ENCODE measurements around the gene CRMP1.

CRMP1 gene

DNA sequence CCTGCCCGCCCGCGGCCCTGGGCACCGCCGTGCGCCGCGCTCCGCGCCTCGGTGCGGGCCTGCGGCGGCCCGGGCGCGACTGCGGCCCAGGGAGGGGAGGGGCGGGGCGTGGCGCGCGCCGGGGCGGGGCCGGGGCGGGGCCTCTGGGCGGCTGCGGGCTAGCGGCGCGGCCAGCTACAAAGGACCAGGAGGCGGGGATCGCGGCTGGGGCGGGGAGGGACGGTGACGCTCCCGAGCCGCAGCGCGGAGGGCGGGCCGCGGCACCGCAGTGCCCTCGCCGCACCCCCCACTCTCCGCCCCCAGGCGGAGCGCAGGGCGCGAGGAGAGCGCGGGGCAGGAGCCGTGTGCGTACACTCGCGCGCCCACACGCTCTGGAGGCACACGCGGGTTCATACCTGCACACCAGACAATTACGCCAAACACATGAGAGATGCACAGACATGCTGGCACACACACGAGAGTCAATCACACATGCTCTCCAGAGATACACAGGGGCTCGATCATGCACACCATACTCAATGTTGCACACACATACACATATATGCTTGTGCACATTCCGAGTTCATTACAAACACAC lies at the start of gene CRMP1:
Gene CRMP1 (minus strand): TSS at position 83 of the 577 bp plus-strand sequence. CDS start 117 bp downstream, outside the sequence.
- H3K4me3 ChIP-seq (ENCODE audit: low read length) = peak within 1 kb of the TSS; percentile 42; the same call in 1 of the 2 replicates

DNA sequence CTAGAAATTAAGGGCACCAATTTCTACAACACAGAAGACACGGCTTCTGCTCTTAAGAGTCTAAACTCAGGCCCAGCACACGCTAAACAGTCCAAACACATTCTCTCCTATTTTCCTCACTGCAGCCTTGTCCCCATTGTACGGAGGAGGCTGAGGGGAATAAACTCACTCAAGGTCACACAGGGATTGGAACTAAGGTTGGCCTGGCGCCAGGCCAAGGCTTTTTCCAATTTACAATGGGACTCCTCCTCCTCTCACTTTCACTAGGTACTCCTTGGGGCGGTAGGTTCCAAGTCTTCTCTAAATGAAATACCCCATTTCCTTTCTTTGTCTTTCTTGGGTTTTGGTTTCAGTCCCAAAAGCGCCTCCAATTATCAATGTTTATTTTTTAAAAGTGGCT lies 48.7 kb upstream of the CRMP1 start:
- WGBS (ENCODE audit: insufficient coverage, insufficient read length) = no CpG with 5 or more reads among the region's 6 CpGs
- no peak for DNase-seq (ENCODE audit: low read depth, low spot score)
- Histone ChIP-seq H3K9me3 (ENCODE audit: control insufficient read depth, insufficient read depth, low read length) (no peaks in the 10 kb centered on the region), H3K27ac (ENCODE audit: low read length) (no peak overlapping the region), H3K4me1 (ENCODE audit: control insufficient read depth, insufficient read depth, low read length) (no peaks in the 10 kb centered on the region), H3K27me3 (ENCODE audit: control insufficient read depth, insufficient read depth, low read length) (no peaks in the 10 kb centered on the region), H3K36me3 (ENCODE audit: control insufficient read depth, insufficient read depth, low read length) (no peaks in the 10 kb centered on the region), H3K4me3 (ENCODE audit: low read length) (no peak overlapping the region)

More for the DNA sequence above, at the start of gene CRMP1:
- Histone ChIP-seq H3K27me3 (ENCODE audit: control insufficient read depth, insufficient read depth, low read length) (peaks cover 26% of the 10 kb centered on the region), H3K36me3 (ENCODE audit: control insufficient read depth, insufficient read depth, low read length) (no peaks in the 10 kb centered on the region), H3K27ac (ENCODE audit: low read length) (no peak within 1 kb of the TSS), H3K9me3 (ENCODE audit: control insufficient read depth, insufficient read depth, low read length) (no peaks in the 10 kb centered on the region), H3K4me1 (ENCODE audit: control insufficient read depth, insufficient read depth, low read length) (peaks cover 8% of the 10 kb centered on the region)
- no CpG with 5 or more reads among the region's 67 CpGs for WGBS (ENCODE audit: insufficient coverage, insufficient read length)
- no peak for DNase-seq (ENCODE audit: low read depth, low spot score)

DNA sequence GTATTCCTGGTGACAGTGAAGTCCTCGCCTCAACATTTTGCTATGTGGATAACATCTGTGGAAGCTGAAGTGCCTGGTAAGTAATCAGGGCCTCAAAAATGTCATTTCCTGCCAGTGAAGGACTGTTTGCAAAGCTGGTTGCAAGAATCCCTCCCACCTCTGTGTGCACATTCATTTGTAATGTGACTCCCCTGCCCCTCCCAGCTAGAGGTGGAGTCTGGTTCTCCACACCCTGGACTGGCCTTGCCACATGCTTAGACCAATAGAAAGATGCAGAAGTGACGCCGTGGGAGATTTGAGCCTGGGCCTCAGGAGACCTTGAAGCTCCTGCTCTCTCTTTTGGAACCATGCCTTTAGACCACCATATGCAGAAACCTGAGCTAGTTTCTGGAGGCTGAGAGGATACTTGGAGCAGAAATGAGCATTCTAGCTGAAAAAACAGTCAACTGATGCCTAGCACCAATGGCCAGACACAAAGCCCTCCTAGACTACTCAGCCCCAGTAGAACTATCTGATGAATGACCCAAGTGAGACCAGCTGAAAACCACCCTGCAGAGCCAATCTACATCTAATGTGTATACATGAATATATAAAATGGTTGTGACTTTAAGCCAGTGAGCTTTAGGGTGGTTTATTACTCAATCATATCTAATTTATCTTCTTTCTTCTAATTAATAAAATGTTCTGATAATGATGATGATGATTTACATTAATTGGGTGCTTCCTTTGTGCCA lies 47.8 kb upstream of the CRMP1 start:
- no peaks in the 10 kb centered on the region for H3K36me3 ChIP-seq (ENCODE audit: control insufficient read depth, insufficient read depth, low read length)
- H3K27me3 ChIP-seq (ENCODE audit: control insufficient read depth, insufficient read depth, low read length) = no peaks in the 10 kb centered on the region
- WGBS (ENCODE audit: insufficient coverage, insufficient read length) = no CpG with 5 or more reads among the region's 3 CpGs
- no peak for DNase-seq (ENCODE audit: low read depth, low spot score)
- H3K27ac ChIP-seq (ENCODE audit: low read length) = no peak overlapping the region
- H3K4me1 ChIP-seq (ENCODE audit: control insufficient read depth, insufficient read depth, low read length) = no peaks in the 10 kb centered on the region
- H3K9me3 ChIP-seq (ENCODE audit: control insufficient read depth, insufficient read depth, low read length) = no peaks in the 10 kb centered on the region
- no peak overlapping the region for H3K4me3 ChIP-seq (ENCODE audit: low read length)

DNA sequence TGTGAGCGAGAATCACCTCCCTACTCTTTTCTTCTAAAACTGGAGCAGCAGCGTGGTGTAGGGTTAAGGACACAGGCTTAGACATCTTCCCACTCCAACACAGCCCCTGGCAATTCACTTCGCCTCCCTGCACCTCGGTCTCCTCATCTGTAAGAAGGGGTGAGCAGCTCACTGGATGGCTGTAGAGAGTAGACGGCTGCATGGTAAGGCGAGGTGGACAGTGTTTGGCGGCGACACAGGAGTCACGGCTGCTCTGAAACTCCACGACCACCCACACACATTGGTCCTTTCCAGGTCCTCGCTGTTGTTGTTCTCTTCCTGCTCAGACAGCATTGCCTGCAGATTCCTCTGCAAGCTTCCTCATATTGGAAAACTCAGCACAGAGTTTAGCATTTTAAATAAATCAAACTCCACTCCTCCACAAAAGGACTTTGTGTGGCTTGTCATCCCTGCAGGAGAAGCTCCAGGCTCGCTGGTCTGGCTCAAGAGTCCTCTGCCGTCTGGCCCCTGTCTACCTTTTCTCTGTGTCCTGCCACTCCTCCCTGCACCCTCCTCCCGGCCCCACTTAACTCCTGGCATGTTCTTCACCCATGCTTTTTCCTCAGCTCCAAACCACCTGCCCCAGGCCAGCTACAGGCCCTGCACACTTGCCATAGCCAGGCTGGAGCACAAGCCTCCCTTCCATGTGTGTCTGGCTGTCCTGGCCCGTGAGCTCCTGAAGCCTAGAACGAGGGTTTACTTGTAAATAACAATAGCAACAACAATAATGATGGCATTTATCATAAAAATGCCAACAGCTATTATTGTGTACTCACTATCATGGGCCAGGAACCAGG lies 41.3 kb upstream of the CRMP1 start:
- no peak for DNase-seq (ENCODE audit: low read depth, low spot score)
- no peak overlapping the region for H3K4me3 ChIP-seq (ENCODE audit: low read length)
- WGBS (ENCODE audit: insufficient coverage, insufficient read length) = no CpG with 5 or more reads among the region's 16 CpGs
- H3K9me3 ChIP-seq (ENCODE audit: control insufficient read depth, insufficient read depth, low read length) = no peaks in the 10 kb centered on the region
- H3K4me1 ChIP-seq (ENCODE audit: control insufficient read depth, insufficient read depth, low read length) = no peaks in the 10 kb centered on the region
- no peak overlapping the region for H3K27ac ChIP-seq (ENCODE audit: low read length)
- H3K36me3 ChIP-seq (ENCODE audit: control insufficient read depth, insufficient read depth, low read length) = no peaks in the 10 kb centered on the region
- H3K27me3 ChIP-seq (ENCODE audit: control insufficient read depth, insufficient read depth, low read length) = no peaks in the 10 kb centered on the region

DNA sequence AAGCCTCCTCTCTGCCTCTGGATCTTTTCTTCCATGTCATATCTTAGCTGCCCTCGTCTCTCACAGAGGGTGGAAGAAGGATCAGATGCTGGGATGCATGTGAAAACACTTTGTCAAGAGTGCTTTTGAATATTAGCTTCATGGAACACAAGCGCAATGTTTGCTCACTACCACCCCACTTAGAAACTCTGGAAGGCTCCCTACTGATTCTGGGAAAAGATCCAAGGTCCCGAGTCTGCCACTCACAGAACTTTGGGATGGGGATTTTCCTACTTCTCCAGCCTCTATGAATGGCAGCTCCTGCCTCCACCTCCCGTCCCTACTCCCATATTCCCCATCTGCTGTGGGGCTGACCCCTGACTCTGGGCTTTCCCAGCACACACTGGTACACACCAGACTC lies 40.2 kb upstream of the CRMP1 start:
- DNase-seq (ENCODE audit: low read depth, low spot score) = no peak
- no peaks in the 10 kb centered on the region for H3K27me3 ChIP-seq (ENCODE audit: control insufficient read depth, insufficient read depth, low read length)
- WGBS (ENCODE audit: insufficient coverage, insufficient read length) = no CpG with 5 or more reads among the region's 4 CpGs

DNA sequence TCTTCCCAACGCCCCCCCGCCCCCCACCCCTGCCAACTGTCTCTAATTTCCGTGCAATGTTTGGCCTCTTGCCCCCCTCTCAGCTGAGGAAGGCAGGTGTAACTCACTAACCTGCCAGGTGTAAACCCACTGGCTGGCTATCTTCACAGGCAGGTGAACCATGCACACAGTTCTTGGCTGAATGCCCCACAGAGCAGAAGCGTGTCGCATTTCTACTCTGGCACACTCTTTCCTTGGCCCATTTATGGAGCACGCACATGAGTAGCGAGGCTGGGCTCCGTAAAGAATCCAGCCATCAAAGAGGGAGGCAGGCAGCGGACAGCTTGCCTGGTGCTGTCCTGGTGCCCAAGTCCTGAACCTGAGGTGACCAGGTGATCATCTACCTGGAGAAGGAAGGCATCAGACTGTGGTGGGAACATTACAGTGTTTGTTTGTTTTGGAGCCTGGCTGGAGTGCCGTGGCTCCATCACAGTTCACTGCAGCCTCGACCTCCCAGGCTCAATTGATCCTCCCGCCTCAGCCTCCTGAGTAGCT lies 39.2 kb upstream of the CRMP1 start:
- DNase-seq (ENCODE audit: low read depth, low spot score) = no peak
- no peaks in the 10 kb centered on the region for H3K4me1 ChIP-seq (ENCODE audit: control insufficient read depth, insufficient read depth, low read length)
- no peaks in the 10 kb centered on the region for H3K27me3 ChIP-seq (ENCODE audit: control insufficient read depth, insufficient read depth, low read length)
- H3K36me3 ChIP-seq (ENCODE audit: control insufficient read depth, insufficient read depth, low read length) = no peaks in the 10 kb centered on the region
- no peak overlapping the region for H3K27ac ChIP-seq (ENCODE audit: low read length)
- H3K4me3 ChIP-seq (ENCODE audit: low read length) = no peak overlapping the region
- WGBS (ENCODE audit: insufficient coverage, insufficient read length) = no CpG with 5 or more reads among the region's 12 CpGs
- no peaks in the 10 kb centered on the region for H3K9me3 ChIP-seq (ENCODE audit: control insufficient read depth, insufficient read depth, low read length)

More for the DNA sequence above, 40.2 kb upstream of the CRMP1 start:
- no peaks in the 10 kb centered on the region for H3K4me1 ChIP-seq (ENCODE audit: control insufficient read depth, insufficient read depth, low read length)
- no peaks in the 10 kb centered on the region for H3K9me3 ChIP-seq (ENCODE audit: control insufficient read depth, insufficient read depth, low read length)
- no peak overlapping the region for H3K4me3 ChIP-seq (ENCODE audit: low read length)
- no peaks in the 10 kb centered on the region for H3K36me3 ChIP-seq (ENCODE audit: control insufficient read depth, insufficient read depth, low read length)
- H3K27ac ChIP-seq (ENCODE audit: low read length) = no peak overlapping the region

DNA sequence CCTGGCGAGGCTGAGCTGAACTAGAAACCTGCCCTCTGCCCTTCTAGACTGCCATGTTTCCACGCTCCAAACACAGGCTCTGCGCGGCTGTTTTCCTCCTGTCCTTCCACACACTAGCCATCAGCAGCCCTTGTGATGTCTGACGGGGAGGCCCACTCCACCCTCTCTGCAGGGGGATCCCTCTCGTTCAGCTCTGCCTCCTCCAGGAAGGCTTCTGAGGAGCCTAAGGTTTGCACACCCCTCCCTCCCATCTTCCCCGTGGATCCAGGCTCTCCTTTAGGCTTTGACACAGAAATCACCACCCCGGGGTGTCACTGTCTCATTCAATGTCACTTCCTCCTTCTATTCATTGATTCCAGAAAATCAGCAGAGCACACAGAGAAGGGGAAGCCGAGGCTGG lies 38.6 kb upstream of the CRMP1 start:
- DNase-seq (ENCODE audit: low read depth, low spot score) = no peak
- Histone ChIP-seq H3K36me3 (ENCODE audit: control insufficient read depth, insufficient read depth, low read length) (no peaks in the 10 kb centered on the region), H3K27me3 (ENCODE audit: control insufficient read depth, insufficient read depth, low read length) (no peaks in the 10 kb centered on the region), H3K9me3 (ENCODE audit: control insufficient read depth, insufficient read depth, low read length) (no peaks in the 10 kb centered on the region), H3K4me3 (ENCODE audit: low read length) (no peak overlapping the region), H3K27ac (ENCODE audit: low read length) (no peak overlapping the region), H3K4me1 (ENCODE audit: control insufficient read depth, insufficient read depth, low read length) (no peaks in the 10 kb centered on the region)
- WGBS (ENCODE audit: insufficient coverage, insufficient read length) = no CpG with 5 or more reads among the region's 9 CpGs

DNA sequence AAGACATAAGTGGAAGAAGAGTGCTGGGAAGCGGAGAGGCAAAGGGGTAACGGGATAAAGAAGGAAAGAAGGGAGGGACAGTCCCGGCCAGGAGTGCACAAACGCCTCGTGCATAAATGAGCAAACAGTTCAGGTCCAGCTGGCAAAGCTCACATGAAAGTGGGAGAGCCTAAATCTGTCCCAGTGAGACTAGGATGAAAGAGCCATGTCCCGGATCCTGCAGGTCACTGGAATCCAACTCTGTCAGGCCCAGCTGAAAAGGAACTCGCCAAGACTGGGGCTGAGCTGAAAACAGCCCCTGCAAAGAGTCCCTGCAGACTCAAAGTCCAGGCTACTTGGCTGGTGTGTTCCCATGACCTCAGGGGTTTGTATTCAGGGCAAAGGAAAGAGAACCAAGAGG lies 38.0 kb upstream of the CRMP1 start:
- WGBS (ENCODE audit: insufficient coverage, insufficient read length) = no CpG with 5 or more reads among the region's 7 CpGs
- Histone ChIP-seq H3K36me3 (ENCODE audit: control insufficient read depth, insufficient read depth, low read length) (no peaks in the 10 kb centered on the region), H3K4me3 (ENCODE audit: low read length) (no peak overlapping the region), H3K27ac (ENCODE audit: low read length) (no peak overlapping the region), H3K4me1 (ENCODE audit: control insufficient read depth, insufficient read depth, low read length) (no peaks in the 10 kb centered on the region), H3K9me3 (ENCODE audit: control insufficient read depth, insufficient read depth, low read length) (no peaks in the 10 kb centered on the region), H3K27me3 (ENCODE audit: control insufficient read depth, insufficient read depth, low read length) (no peaks in the 10 kb centered on the region)
- DNase-seq (ENCODE audit: low read depth, low spot score) = no peak

DNA sequence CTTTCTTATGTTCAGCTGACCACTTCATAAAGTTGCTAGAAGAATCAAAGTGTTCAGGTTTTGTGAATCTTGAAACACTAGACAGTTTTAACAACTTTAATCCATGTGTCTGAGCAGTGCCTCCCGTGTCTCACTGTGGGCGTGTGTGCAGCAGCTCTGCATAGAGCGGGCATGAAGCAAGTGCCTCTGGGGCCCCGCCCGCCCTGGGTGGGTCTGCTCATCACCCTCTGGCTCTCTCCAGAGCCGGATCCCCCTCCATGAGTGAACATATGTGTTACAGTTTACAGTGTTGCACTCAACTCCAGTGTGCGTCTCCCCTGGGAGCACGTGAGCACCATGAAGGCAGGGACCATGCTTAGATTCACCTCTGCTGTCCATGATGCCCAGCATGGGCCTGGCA lies 37.6 kb upstream of the CRMP1 start:
- no peak for DNase-seq (ENCODE audit: low read depth, low spot score)
- Histone ChIP-seq H3K9me3 (ENCODE audit: control insufficient read depth, insufficient read depth, low read length) (no peaks in the 10 kb centered on the region), H3K4me1 (ENCODE audit: control insufficient read depth, insufficient read depth, low read length) (peaks cover 2% of the 10 kb centered on the region; the same call in 1 of the 2 replicates), H3K4me3 (ENCODE audit: low read length) (no peak overlapping the region), H3K27ac (ENCODE audit: low read length) (no peak overlapping the region), H3K27me3 (ENCODE audit: control insufficient read depth, insufficient read depth, low read length) (no peaks in the 10 kb centered on the region), H3K36me3 (ENCODE audit: control insufficient read depth, insufficient read depth, low read length) (no peaks in the 10 kb centered on the region)
- WGBS (ENCODE audit: insufficient coverage, insufficient read length) = no CpG with 5 or more reads among the region's 8 CpGs

DNA sequence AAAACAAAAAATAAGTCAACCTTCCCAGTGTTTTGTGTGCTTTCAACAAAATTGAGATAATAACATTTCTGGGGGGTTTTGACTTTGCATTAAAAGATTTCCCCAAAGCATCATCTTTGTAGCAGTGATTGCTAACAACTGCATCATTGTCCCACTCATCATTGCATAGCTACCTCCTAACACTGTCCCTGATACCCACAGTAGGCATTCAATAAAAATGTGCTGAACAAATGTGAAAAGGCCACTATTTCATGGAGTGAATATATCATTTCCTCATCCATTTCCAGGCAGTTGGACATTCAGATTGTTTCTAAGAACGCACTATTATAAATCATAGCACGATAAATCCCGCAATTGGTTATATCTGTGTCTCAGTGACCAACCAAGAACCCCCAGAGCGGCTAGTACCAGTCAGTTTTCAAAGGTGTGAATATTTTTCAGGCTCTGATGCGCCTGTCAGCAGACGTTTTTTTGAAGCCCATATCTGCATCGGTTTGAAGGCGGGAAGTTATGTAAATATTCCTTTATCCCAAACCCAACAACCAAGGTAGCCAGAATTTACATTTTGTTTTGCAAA lies 36.0 kb upstream of the CRMP1 start:
- peaks cover 2% of the 10 kb centered on the region; the same call in 1 of the 2 replicates for H3K4me1 ChIP-seq (ENCODE audit: control insufficient read depth, insufficient read depth, low read length)
- no peaks in the 10 kb centered on the region for H3K9me3 ChIP-seq (ENCODE audit: control insufficient read depth, insufficient read depth, low read length)
- H3K27ac ChIP-seq (ENCODE audit: low read length) = no peak overlapping the region
- no CpG with 5 or more reads among the region's 8 CpGs for WGBS (ENCODE audit: insufficient coverage, insufficient read length)
- no peaks in the 10 kb centered on the region for H3K36me3 ChIP-seq (ENCODE audit: control insufficient read depth, insufficient read depth, low read length)
- no peak for DNase-seq (ENCODE audit: low read depth, low spot score)
- no peak overlapping the region for H3K4me3 ChIP-seq (ENCODE audit: low read length)
- H3K27me3 ChIP-seq (ENCODE audit: control insufficient read depth, insufficient read depth, low read length) = no peaks in the 10 kb centered on the region

Measured in iPS DF 6.9 (cell line).